DOHH2 (cell line): ENCODE measurements around the gene ZFYVE9.

Source experiments
- H3F3A ChIP-seq: fragments of 200-600 bp; sonication (generic), shearing (Covaris generic); 2 replicates; pipeline ENCODE4 v1.6.0; 2016; ENCODE audit warnings: antibody characterized with exemption, mild to moderate bottlenecking; ENCODE audit not compliant: control insufficient read depth, insufficient read depth
- H3K27ac ChIP-seq: fragments of 200-600 bp; sonication (generic); 2 replicates; pipeline ENCODE4 v1.5.1; 2014; ENCODE audit warnings: low read depth, mild to moderate bottlenecking, low read length, moderate library complexity
- H3K27me3 ChIP-seq: fragments of 200-600 bp; sonication (generic); 2 replicates; pipeline ENCODE4 v1.6.1; 2014; ENCODE audit warnings: mild to moderate bottlenecking, low read length, mixed read lengths; ENCODE audit not compliant: control insufficient read depth
- H3K36me3 ChIP-seq: fragments of 200-600 bp; sonication (generic); 2 replicates; pipeline ENCODE4 v1.6.1; 2014; ENCODE audit warnings: mild to moderate bottlenecking, low read length, moderate library complexity, mixed read lengths; ENCODE audit not compliant: control insufficient read depth
- H3K4me1 ChIP-seq: fragments of 200-600 bp; sonication (generic); 2 replicates; pipeline ENCODE4 v1.6.1; 2014; ENCODE audit warnings: mild to moderate bottlenecking, low read length, mixed read lengths; ENCODE audit not compliant: control insufficient read depth
- H3K4me2 ChIP-seq: fragments of 200-600 bp; sonication (generic); 2 replicates; pipeline ENCODE4 v1.6.0; 2014; ENCODE audit warnings: mild to moderate bottlenecking, low read length, moderate library complexity
- H3K4me3 ChIP-seq: fragments of 200-600 bp; sonication (generic); 2 replicates; pipeline ENCODE4 v1.5.1; 2014; ENCODE audit warnings: mild to moderate bottlenecking, low read length, mixed read lengths
- H3K79me2 ChIP-seq: fragments of 200-600 bp; sonication (generic); 2 replicates; pipeline ENCODE4 v1.6.1; 2014; ENCODE audit warnings: mild to moderate bottlenecking, low read length, mixed read lengths; ENCODE audit not compliant: control insufficient read depth
- H3K9me2 ChIP-seq: fragments of 200-600 bp; sonication (generic); replicated peaks from 2 replicates; pipeline ENCODE4 v1.6.1; 2014; ENCODE audit warnings: mild to moderate bottlenecking, low read length, mixed read lengths; ENCODE audit not compliant: control insufficient read depth
- H3K9me3 ChIP-seq: fragments of 200-600 bp; sonication (generic); 2 replicates; pipeline ENCODE4 v1.6.1; 2014; ENCODE audit warnings: antibody characterized with exemption, low read length, mixed read lengths; ENCODE audit not compliant: control insufficient read depth, insufficient read depth
- H4K20me1 ChIP-seq: fragments of 200-600 bp; sonication (generic); 2 replicates; pipeline ENCODE4 v1.6.0; 2014; ENCODE audit warnings: low read depth, mild to moderate bottlenecking, antibody characterized with exemption, low read length, moderate library complexity; ENCODE audit not compliant: control insufficient read depth, insufficient read depth
- EZH2phosphoT487 ChIP-seq: fragments of 200-600 bp; sonication (generic); IDR thresholded peaks from 2 replicates; pipeline ENCODE4 v1.6.1; 2017; ENCODE audit warnings: borderline replicate concordance, mild to moderate bottlenecking, antibody characterized with exemption, low read length, moderate library complexity, mixed read lengths
- TF ChIP-seq, protein P1 (sequence below): fragments of 200-600 bp; sonication (generic); IDR thresholded peaks from one replicate; pipeline ENCODE4 v1.5.1; 2014; ENCODE audit warnings: antibody characterized with exemption, mild to moderate bottlenecking, low read depth, low read length; ENCODE audit not compliant: poor library complexity, severe bottlenecking

ZFYVE9 gene

DNA sequence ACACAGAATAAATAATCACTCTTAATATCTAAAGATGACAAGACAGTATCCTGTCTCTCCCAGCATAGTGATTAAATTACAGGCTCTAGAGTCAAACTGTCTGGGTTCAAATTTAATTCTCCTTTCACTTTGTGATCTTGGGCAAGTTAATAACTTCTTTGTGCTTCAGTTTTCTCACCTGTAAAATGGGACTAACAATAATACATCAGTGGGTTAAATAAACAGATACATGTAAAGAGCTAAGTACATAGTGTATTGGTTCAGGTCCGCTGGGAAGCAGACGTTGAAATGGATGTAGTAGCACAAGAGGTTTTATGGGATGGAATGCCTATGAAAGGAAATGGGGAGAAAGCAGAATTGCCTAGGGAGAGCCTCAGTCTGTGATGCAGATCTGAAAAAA is 10.7 kb downstream of the ZFYVE9 start:
- H3K4me3 ChIP-seq = no peak overlapping the region
- peaks cover 3% of the 10 kb centered on the region; the same call in 1 of the 2 replicates for H3F3A ChIP-seq
- no peak overlapping the region for H3K4me2 ChIP-seq
- H3K9me2 ChIP-seq = no peaks in the 10 kb centered on the region
- H3K9me3 ChIP-seq = no peaks in the 10 kb centered on the region
- no peaks in the 10 kb centered on the region for H3K4me1 ChIP-seq
- no peaks in the 10 kb centered on the region for H4K20me1 ChIP-seq
- no peaks in the 10 kb centered on the region for H3K36me3 ChIP-seq
- no peaks in the 10 kb centered on the region for H3K27me3 ChIP-seq
- no peak overlapping the region for H3K27ac ChIP-seq
- TF ChIP-seq EZH2phosphoT487 = no peak
- TF ChIP-seq, protein P1, sequence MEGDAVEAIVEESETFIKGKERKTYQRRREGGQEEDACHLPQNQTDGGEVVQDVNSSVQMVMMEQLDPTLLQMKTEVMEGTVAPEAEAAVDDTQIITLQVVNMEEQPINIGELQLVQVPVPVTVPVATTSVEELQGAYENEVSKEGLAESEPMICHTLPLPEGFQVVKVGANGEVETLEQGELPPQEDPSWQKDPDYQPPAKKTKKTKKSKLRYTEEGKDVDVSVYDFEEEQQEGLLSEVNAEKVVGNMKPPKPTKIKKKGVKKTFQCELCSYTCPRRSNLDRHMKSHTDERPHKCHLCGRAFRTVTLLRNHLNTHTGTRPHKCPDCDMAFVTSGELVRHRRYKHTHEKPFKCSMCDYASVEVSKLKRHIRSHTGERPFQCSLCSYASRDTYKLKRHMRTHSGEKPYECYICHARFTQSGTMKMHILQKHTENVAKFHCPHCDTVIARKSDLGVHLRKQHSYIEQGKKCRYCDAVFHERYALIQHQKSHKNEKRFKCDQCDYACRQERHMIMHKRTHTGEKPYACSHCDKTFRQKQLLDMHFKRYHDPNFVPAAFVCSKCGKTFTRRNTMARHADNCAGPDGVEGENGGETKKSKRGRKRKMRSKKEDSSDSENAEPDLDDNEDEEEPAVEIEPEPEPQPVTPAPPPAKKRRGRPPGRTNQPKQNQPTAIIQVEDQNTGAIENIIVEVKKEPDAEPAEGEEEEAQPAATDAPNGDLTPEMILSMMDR = no peak
- H3K79me2 ChIP-seq = peaks cover 2% of the 10 kb centered on the region

DNA sequence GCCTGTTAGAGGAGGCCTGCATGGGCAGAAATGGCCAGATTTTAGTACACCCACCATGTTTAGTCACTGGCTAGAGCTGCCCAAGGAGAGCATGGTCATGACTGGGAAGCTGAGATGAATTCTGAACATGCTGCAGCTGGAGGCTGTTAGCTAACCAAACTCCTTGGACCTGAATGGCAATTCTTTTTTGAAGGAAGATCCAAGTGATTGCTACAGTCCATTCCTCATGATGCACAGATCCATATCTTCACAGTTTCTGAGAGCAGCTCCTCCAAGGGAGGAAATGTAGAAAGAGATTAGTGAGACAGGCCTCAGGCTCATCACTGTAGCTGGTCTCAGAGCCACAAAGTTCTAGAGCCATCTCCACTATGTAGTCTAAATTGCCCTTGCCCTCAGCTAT is 11.1 kb downstream of the ZFYVE9 start:
- Histone ChIP-seq H3K4me2 (no peak overlapping the region), H3K36me3 (no peaks in the 10 kb centered on the region), H3K9me3 (0 out of 2 replicates have a peak, but pooled peaks cover 3% of the 10 kb centered on the region), H3K27ac (no peak overlapping the region), H3F3A (peaks cover 3% of the 10 kb centered on the region; the same call in 1 of the 2 replicates), H3K4me1 (no peaks in the 10 kb centered on the region), H3K79me2 (no peaks in the 10 kb centered on the region), H3K9me2 (no peaks in the 10 kb centered on the region), H3K27me3 (no peaks in the 10 kb centered on the region), H4K20me1 (no peaks in the 10 kb centered on the region), H3K4me3 (no peak overlapping the region)
- no peak for TF ChIP-seq EZH2phosphoT487
- TF ChIP-seq, protein P1 = no peak

DNA sequence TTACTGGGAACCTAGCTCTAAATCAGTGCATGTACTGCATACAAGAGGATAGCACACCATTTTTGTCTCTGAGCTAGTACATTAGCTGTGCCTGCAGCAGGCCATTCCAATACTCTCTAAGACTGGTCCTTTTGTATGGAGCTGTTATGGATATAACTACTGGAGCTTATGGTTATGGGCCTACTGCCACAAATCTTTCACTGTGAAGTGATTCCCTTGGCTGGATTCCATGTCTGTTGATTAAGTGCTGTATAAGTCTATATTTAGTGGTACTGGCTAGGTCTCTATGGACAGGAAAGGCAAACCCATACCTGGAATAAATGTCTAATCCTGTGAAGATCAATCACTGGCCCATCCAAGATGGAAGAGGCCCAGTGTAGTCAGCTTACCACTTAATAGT is 12.0 kb downstream of the ZFYVE9 start:
- 0 out of 2 replicates have a peak, but pooled peaks cover 4% of the 10 kb centered on the region for H3K9me3 ChIP-seq
- no peaks in the 10 kb centered on the region for H3K36me3 ChIP-seq
- no peaks in the 10 kb centered on the region for H4K20me1 ChIP-seq
- H3K4me3 ChIP-seq = no peak overlapping the region
- no peaks in the 10 kb centered on the region for H3K79me2 ChIP-seq
- peaks cover 3% of the 10 kb centered on the region; the same call in 1 of the 2 replicates for H3F3A ChIP-seq
- H3K27ac ChIP-seq = no peak overlapping the region
- H3K4me2 ChIP-seq = no peak overlapping the region
- no peaks in the 10 kb centered on the region for H3K4me1 ChIP-seq
- no peaks in the 10 kb centered on the region for H3K27me3 ChIP-seq
- H3K9me2 ChIP-seq = no peaks in the 10 kb centered on the region
- TF ChIP-seq, protein P1 = no peak
- TF ChIP-seq EZH2phosphoT487 = no peak
